Mesenchymal stem cell (in vitro differentiated cells and primary cell): ENCODE data around the gene VEGFA.

Source experiments
- DNase-seq: peaks from one replicate; pipeline ENCODE4 v3.0.0-alpha.2; 2013
- H2AFZ ChIP-seq: one replicate; pipeline ENCODE4 v1.6.1; 2013; ENCODE audit warnings: low read depth, mild to moderate bottlenecking, control low read depth, inconsistent platforms, low read length, moderate library complexity
- H2AK5ac ChIP-seq: 2 replicates; pipeline ENCODE4 v1.6.1; 2013; ENCODE audit warnings: low read length, moderate library complexity, mild to moderate bottlenecking, inconsistent platforms; ENCODE audit not compliant: severe bottlenecking
- H2BK120ac ChIP-seq: one replicate; pipeline ENCODE4 v1.6.1; 2013; ENCODE audit warnings: low read depth, mild to moderate bottlenecking, inconsistent platforms, low read length, moderate library complexity
- H2BK12ac ChIP-seq, 2 experiments: one replicate each; pipeline ENCODE4 v1.6.1; 2013; ENCODE audit warnings: inconsistent platforms in 2 of 2, low read length in 2 of 2, mild to moderate bottlenecking in 2 of 2, moderate library complexity in 2 of 2, control low read depth in 1 of 2
- H2BK15ac ChIP-seq: one replicate; pipeline ENCODE4 v1.6.1; 2013; ENCODE audit warnings: mild to moderate bottlenecking, low read depth, inconsistent platforms; ENCODE audit not compliant: poor library complexity, severe bottlenecking
- H2BK5ac ChIP-seq: 2 replicates; pipeline ENCODE4 v1.6.1; 2013; ENCODE audit warnings: low read depth, mild to moderate bottlenecking, low read length, control low read depth, inconsistent platforms; ENCODE audit not compliant: poor library complexity, severe bottlenecking
- H3K14ac ChIP-seq, 2 experiments: one replicate each; pipeline ENCODE4 v1.6.1; 2013; ENCODE audit warnings: inconsistent platforms in 2 of 2, low read length in 2 of 2, control low read depth in 1 of 2, mild to moderate bottlenecking in 1 of 2, moderate library complexity in 1 of 2
- H3K18ac ChIP-seq, 2 experiments: one replicate each; pipeline ENCODE4 v1.6.1; 2013; ENCODE audit warnings: inconsistent platforms in 2 of 2, low read length in 2 of 2, control low read depth in 1 of 2, low read depth in 1 of 2, mild to moderate bottlenecking in 1 of 2
- H3K23ac ChIP-seq, 2 experiments: one replicate each; pipeline ENCODE4 v1.6.1; 2013; ENCODE audit warnings: inconsistent platforms in 2 of 2, low read length in 2 of 2, mild to moderate bottlenecking in 2 of 2, moderate library complexity in 2 of 2, control low read depth in 1 of 2
- H3K27ac ChIP-seq: 2 replicates; pipeline ENCODE4 v1.5.1; 2013; ENCODE audit warnings: mild to moderate bottlenecking, moderate library complexity, low read length, control low read depth, inconsistent platforms; ENCODE audit not compliant: poor library complexity, severe bottlenecking
- H3K27me3 ChIP-seq, 2 experiments: 2 replicates each; pipeline versions ENCODE4 v1.6.1 to v1.7.0; 2013; ENCODE audit warnings: low read length in 2 of 2, mild to moderate bottlenecking in 2 of 2, moderate library complexity in 2 of 2, control low read depth in 1 of 2, inconsistent platforms in 1 of 2; ENCODE audit not compliant: control insufficient read depth in 1 of 2, insufficient read depth in 1 of 2
- H3K36me3 ChIP-seq, 2 experiments: 2 replicates each; pipeline versions ENCODE4 v1.6.1 to v1.7.0; 2013; ENCODE audit warnings: low read length in 2 of 2, control low read depth in 1 of 2, inconsistent platforms in 1 of 2, low read depth in 1 of 2, mild to moderate bottlenecking in 1 of 2; ENCODE audit not compliant: insufficient read depth in 2 of 2, control insufficient read depth in 1 of 2
- H3K4ac ChIP-seq, 2 experiments: one replicate each; pipeline ENCODE4 v1.6.1; 2013; ENCODE audit warnings: inconsistent platforms in 2 of 2, low read length in 2 of 2, mild to moderate bottlenecking in 2 of 2, moderate library complexity in 2 of 2, control low read depth in 1 of 2, low read depth in 1 of 2
- H3K4me1 ChIP-seq: 2 replicates; pipeline ENCODE4 v1.6.1; 2013; ENCODE audit warnings: low read depth, low read length, control low read depth; ENCODE audit not compliant: control insufficient read depth, insufficient read depth
- H3K4me2 ChIP-seq: 2 replicates; pipeline ENCODE4 v1.6.1; 2013; ENCODE audit warnings: low read length, mild to moderate bottlenecking, inconsistent platforms; ENCODE audit not compliant: poor library complexity, severe bottlenecking
- H3K4me3 ChIP-seq, 2 experiments: 2 replicates each; pipeline versions ENCODE4 v1.5.1 to v1.7.0; 2013; ENCODE audit warnings: low read length in 2 of 2, mild to moderate bottlenecking in 2 of 2, control low read depth in 1 of 2, low read depth in 1 of 2; ENCODE audit not compliant: insufficient read depth in 1 of 2
- H3K79me1 ChIP-seq: replicated peaks from 2 replicates; pipeline ENCODE4 v1.6.1; 2013; ENCODE audit warnings: mild to moderate bottlenecking, control low read depth, low read length, inconsistent platforms; ENCODE audit not compliant: poor library complexity, severe bottlenecking
- H3K9ac ChIP-seq: 2 replicates; pipeline ENCODE4 v1.7.0; 2013; ENCODE audit warnings: mild to moderate bottlenecking, low read length, moderate library complexity
- H3K9me3 ChIP-seq: 2 replicates; pipeline ENCODE4 v1.7.0; 2013; ENCODE audit warnings: mild to moderate bottlenecking, low read length; ENCODE audit not compliant: control insufficient read depth
- H4K8ac ChIP-seq: one replicate; pipeline ENCODE4 v1.6.1; 2013; ENCODE audit warnings: inconsistent platforms, mild to moderate bottlenecking, low read length, moderate library complexity
- H4K91ac ChIP-seq: one replicate; pipeline ENCODE4 v1.6.1; 2013; ENCODE audit warnings: mild to moderate bottlenecking, low read length, inconsistent platforms
- WGBS: methylation state at CpG from one replicate; pipeline ENCODE4 v1.1.7; 2013; ENCODE audit warnings: mixed read lengths; 5-methylcytosine and 5-hydroxymethylcytosine counted together

Gene VEGFA

DNA sequence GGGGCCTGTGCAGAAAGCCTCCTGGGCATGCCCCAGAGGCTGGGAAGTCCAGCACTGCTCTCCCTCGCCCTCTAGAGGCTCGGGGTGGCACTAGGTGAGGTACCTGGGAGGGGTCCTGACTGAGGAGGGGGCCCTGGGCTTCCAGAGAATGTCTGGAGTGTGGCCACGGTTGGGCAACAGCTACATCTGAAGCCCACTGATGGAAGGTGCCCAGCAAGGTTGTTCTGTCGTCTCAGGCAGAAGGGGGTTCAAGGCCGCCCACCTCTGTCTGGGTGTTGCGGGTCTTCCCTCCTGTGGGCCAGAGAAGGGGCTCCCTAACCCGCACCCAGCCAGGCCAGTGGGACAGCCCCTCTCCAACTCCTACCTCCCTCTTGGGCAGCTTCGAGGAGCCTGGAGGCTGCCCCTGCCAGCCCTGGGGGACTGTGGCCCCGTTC lies 11.4 kb upstream of the VEGFA start:
- Histone ChIP-seq H2BK120ac (no peak overlapping the region), H2BK5ac (no peak overlapping the region), H4K91ac (no peak overlapping the region), H3K4me3 (no peak overlapping the region), H3K23ac (no peak overlapping the region), H3K4me2 (no peak overlapping the region), H2BK12ac (no peak overlapping the region), H2AFZ (no peak overlapping the region), H3K18ac (no peak overlapping the region), H4K8ac (no peak overlapping the region), H3K4ac (no peak overlapping the region), H3K79me1 (no peaks in the 10 kb centered on the region), H3K27ac (no peak overlapping the region), H3K14ac (no peak overlapping the region), H2BK15ac (no peak overlapping the region), H3K27me3 (peaks cover 13 to 34% of the 10 kb centered on the region in 2 experiments), H3K36me3 (no peaks in the 10 kb centered on the region), H3K4me1 (peaks cover 11% of the 10 kb centered on the region), H3K9me3 (no peaks in the 10 kb centered on the region), H3K9ac (no peak overlapping the region), H2AK5ac (no peak overlapping the region)
- no peak for DNase-seq
- 56% methylated on average over 9 of the region's 9 CpGs for WGBS

DNA sequence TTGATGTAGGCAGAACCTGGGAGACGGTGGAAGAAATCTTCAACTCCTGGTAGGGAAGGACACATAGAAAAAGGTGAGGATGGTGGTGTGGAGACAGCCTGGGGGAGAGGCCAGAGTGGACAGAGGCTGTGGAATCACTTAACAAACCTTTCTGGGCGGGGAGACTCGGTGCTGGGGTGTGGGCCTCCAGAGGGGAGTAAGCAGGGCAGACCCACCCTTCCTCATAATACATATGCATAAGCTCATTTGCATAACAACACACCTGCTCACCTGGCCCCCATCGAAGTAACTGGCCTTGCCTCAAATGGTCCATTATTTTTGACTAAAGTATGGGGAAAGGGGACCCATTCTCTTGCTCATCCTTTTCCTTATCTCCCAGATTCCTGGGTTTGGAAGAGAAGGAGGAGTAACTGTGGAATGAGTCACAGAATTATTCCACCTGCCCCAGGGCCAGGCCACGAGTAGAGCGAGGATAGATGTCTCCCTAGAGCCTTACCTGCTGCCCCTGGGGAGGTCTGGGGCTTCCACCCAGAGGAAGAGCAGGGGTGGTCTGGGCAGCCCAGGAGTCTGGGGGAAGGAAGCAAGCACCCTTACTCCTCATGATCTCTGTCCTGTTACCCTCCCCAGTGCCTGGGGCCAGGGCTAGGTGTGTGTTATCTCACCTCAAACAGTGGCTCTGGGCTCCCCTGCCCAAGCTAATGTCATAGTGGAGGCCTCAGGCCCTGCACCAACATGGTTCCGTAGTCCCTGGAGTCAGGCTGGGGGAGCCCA lies 10.7 kb upstream of the VEGFA start:
- Histone ChIP-seq H3K18ac (peak overlapping the region in 1 of 2 experiments; percentile 46), H3K23ac (no peak overlapping the region), H3K14ac (no peak overlapping the region), H2BK5ac (no peak overlapping the region), H3K4ac (no peak overlapping the region), H3K27me3 (peaks cover 13 to 34% of the 10 kb centered on the region in 2 experiments), H4K8ac (no peak overlapping the region), H3K4me1 (peaks cover 11% of the 10 kb centered on the region), H3K9me3 (no peaks in the 10 kb centered on the region), H3K4me2 (no peak overlapping the region), H2BK15ac (no peak overlapping the region), H3K36me3 (no peaks in the 10 kb centered on the region), H2BK120ac (no peak overlapping the region), H4K91ac (no peak overlapping the region), H2BK12ac (no peak overlapping the region), H3K27ac (no peak overlapping the region), H3K9ac (no peak overlapping the region), H3K79me1 (no peaks in the 10 kb centered on the region), H3K4me3 (no peak overlapping the region), H2AFZ (no peak overlapping the region), H2AK5ac (no peak overlapping the region)
- DNase-seq: no peak
- WGBS: 78% methylated on average over 5 of the region's 7 CpGs

DNA sequence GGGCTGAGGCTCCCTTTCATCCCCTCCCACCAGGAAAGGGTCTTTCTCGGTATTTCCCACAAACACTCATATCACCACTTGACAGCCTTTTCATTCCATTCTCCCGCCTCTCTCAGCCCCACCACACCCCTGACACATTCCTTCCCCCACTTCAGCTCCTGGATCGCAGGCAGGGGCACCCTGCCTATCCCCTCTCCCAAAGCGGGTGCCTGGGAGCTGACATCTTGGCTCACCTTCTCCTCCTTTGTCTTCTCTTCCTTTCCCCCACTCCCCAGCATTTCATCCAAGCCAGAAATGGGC lies 10.2 kb upstream of the VEGFA start:
- Histone ChIP-seq H3K4me1 (peaks cover 11% of the 10 kb centered on the region), H2AK5ac (no peak overlapping the region), H2AFZ (no peak overlapping the region), H3K4ac (no peak overlapping the region), H4K91ac (no peak overlapping the region), H2BK12ac (peak overlapping the region in 1 of 2 experiments; percentile 38), H3K27me3 (peaks cover 13 to 34% of the 10 kb centered on the region in 2 experiments), H3K27ac (no peak overlapping the region), H3K18ac (peak overlapping the region in 1 of 2 experiments; percentile 46), H3K23ac (no peak overlapping the region), H3K9me3 (no peaks in the 10 kb centered on the region), H4K8ac (no peak overlapping the region), H3K79me1 (no peaks in the 10 kb centered on the region), H3K4me2 (no peak overlapping the region), H3K4me3 (no peak overlapping the region), H3K9ac (no peak overlapping the region), H3K36me3 (no peaks in the 10 kb centered on the region), H2BK15ac (no peak overlapping the region), H2BK5ac (no peak overlapping the region), H3K14ac (no peak overlapping the region), H2BK120ac (no peak overlapping the region)
- no peak for DNase-seq
- WGBS: 73% methylated on average over 4 of the region's 4 CpGs

DNA sequence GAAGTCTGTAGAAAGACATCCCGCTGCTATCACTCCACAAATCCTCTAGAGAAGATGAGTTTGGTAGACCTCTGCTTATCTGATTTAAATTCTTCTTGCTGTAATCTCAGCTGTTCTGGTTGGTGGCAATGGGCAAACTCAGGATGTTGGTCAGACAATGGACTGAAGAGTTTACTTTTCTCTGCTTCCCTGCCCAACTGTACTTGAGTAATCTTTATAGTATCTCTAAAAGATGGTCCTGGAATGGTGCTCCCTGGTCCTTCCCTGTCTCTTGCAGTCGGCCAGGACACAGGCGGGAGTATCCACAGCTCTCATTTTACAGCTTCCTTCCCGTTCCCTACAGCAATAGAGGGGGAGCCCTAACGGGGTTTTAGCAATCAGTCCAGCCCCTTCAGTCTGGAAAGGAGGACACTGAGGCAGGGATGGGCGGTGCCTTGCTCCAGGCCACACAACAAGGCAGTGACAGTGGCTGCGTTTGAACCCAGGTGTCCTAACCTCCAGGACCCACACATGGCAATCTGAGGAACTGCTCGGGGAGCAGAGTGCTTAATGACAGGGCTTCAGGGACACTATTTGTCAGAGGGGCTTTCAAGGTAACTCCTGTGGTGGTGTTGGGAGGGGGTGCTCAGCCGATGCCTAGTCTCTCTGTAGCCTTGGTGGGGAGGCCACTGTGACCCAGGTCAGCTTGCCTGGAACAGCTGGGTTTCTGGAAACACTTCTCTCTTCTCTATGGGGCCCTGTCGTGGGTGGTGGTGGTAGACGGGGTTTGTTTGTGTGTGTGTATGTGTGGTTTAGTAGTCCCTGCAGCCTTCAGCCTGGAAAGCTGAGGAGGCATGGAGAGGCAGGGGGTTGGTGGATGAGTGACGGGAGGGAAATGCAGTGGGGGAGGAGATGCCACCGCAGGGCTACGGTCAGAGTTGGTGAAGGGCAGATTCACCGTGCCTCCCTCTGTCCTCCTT lies 9.5 kb upstream of the VEGFA start:
- no peak overlapping the region for H3K23ac ChIP-seq
- no peak for DNase-seq
- no peak overlapping the region for H3K14ac ChIP-seq
- no peak overlapping the region for H4K91ac ChIP-seq
- H3K27ac ChIP-seq: no peak overlapping the region
- no peak overlapping the region for H2BK15ac ChIP-seq
- H4K8ac ChIP-seq: no peak overlapping the region
- H2BK12ac ChIP-seq: no peak overlapping the region
- H3K9ac ChIP-seq: no peak overlapping the region
- H2BK5ac ChIP-seq: no peak overlapping the region
- no peak overlapping the region for H3K18ac ChIP-seq
- no peaks in the 10 kb centered on the region for H3K79me1 ChIP-seq
- H2AK5ac ChIP-seq: no peak overlapping the region
- no peak overlapping the region for H3K4me2 ChIP-seq
- no peak overlapping the region for H2BK120ac ChIP-seq
- H3K4me1 ChIP-seq: peaks cover 11% of the 10 kb centered on the region
- peaks cover 13 to 30% of the 10 kb centered on the region in 2 experiments for H3K27me3 ChIP-seq
- no peak overlapping the region for H2AFZ ChIP-seq
- H3K4ac ChIP-seq: no peak overlapping the region
- 59% methylated on average over 14 of the region's 15 CpGs for WGBS
- no peak overlapping the region for H3K4me3 ChIP-seq
- H3K36me3 ChIP-seq: no peaks in the 10 kb centered on the region
- H3K9me3 ChIP-seq: no peaks in the 10 kb centered on the region
